ENCODE measurements around the gene SMURF1. TPM values are rescaled to one million over a fixed set of nuclear protein-coding genes. Genes with fewer than 3 reads are reported as not detected.

Gene SMURF1
- polyA plus RNA-seq, 4 donors = 6.3 to 14.8 (median 8.5) TPM

- H3K9me3 ChIP-seq (ENCODE audit: control insufficient read depth in 2 of 2, insufficient read depth in 1 of 2, low read depth in 1 of 2, low read length in 1 of 2) = no peaks in the 10 kb centered on the region
- WGBS, 3 donors = 89 to 95% (median 89%) methylated on average over 15 of the region's 15 CpGs
- no peaks in the 10 kb centered on the region for H3K27me3 ChIP-seq (ENCODE audit: control insufficient read depth in 3 of 3, insufficient read depth in 3 of 3, low read length in 3 of 3)
- no peaks in the 10 kb centered on the region for H3K4me1 ChIP-seq (ENCODE audit: control insufficient read depth in 3 of 3, insufficient read depth in 2 of 3, low read depth in 1 of 3, low read length in 2 of 3)
- H3K36me3 ChIP-seq (ENCODE audit: control insufficient read depth in 3 of 3, insufficient read depth in 2 of 3, low read depth in 1 of 3, low read length in 3 of 3) = peaks cover 25 to 74% (median 33%) of the 10 kb centered on the region in 3 donors
- DNase-seq = no peak
- FAIRE-seq = no peak
- no peak overlapping the region for H3K4me3 ChIP-seq (ENCODE audit: low read depth in 1 of 3, low read length in 3 of 3)
- H3K27ac ChIP-seq (ENCODE audit: low read depth in 1 of 3, low read length in 2 of 3) = no peak overlapping the region
These were observed 147.8 kb downstream of the SMURF1 start for GRCh38 chr7:98996150-98996552.

- WGBS, 3 donors = 97 to 98% (median 97%) methylated on average over 16 of the region's 16 CpGs
- peaks cover 29 to 74% (median 35%) of the 10 kb centered on the region in 3 donors for H3K36me3 ChIP-seq (ENCODE audit: control insufficient read depth in 3 of 3, insufficient read depth in 2 of 3, low read depth in 1 of 3, low read length in 3 of 3)
- FAIRE-seq = no peak
These were observed 148.3 kb downstream of the SMURF1 start for GRCh38 chr7:98995523-98996149.

DNA sequence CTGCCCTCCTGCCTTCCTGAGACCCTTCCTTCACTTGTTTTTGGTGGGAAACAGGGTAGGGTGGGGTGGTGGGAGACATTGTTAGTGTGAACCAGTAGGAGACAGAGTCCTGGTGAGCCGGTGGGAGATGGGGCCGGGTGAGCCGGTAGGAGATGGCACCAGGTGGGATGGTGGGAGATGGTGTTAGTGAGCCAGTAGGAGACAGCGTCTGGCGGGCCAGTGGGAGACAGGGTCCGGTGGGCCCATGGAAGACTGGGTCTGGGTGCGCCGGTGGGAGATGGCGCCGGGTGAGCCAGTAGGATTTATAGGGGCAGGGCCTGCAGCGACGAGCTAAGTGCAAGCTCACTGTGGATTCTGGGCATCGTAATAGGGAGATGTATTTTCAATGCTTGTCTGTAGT is 148.8 kb downstream of the SMURF1 start:
- DNase-seq = no peak
- no peak overlapping the region for H3K4me3 ChIP-seq (ENCODE audit: low read depth in 1 of 3, low read length in 3 of 3)
- no peaks in the 10 kb centered on the region for H3K4me1 ChIP-seq (ENCODE audit: control insufficient read depth in 3 of 3, insufficient read depth in 2 of 3, low read depth in 1 of 3, low read length in 2 of 3)
- H3K27ac ChIP-seq (ENCODE audit: low read depth in 1 of 3, low read length in 2 of 3) = no peak overlapping the region
- no peaks in the 10 kb centered on the region for H3K27me3 ChIP-seq (ENCODE audit: control insufficient read depth in 3 of 3, insufficient read depth in 3 of 3, low read length in 3 of 3)
- peaks cover 28 to 71% (median 32%) of the 10 kb centered on the region in 3 donors for H3K36me3 ChIP-seq (ENCODE audit: control insufficient read depth in 3 of 3, insufficient read depth in 2 of 3, low read depth in 1 of 3, low read length in 3 of 3)
- FAIRE-seq = no peak
- H3K9me3 ChIP-seq (ENCODE audit: control insufficient read depth in 2 of 2, insufficient read depth in 1 of 2, low read depth in 1 of 2, low read length in 1 of 2) = no peaks in the 10 kb centered on the region
- WGBS, 3 donors = 93 to 96% (median 94%) methylated on average over 13 of the region's 13 CpGs

More at GRCh38 chr7:98995523-98996149, 148.3 kb downstream of the SMURF1 start:
- DNase-seq = no peak
- no peak overlapping the region for H3K4me3 ChIP-seq (ENCODE audit: low read depth in 1 of 3, low read length in 3 of 3)
- H3K4me1 ChIP-seq (ENCODE audit: control insufficient read depth in 3 of 3, insufficient read depth in 2 of 3, low read depth in 1 of 3, low read length in 2 of 3) = no peaks in the 10 kb centered on the region
- no peak overlapping the region for H3K27ac ChIP-seq (ENCODE audit: low read depth in 1 of 3, low read length in 2 of 3)
- H3K27me3 ChIP-seq (ENCODE audit: control insufficient read depth in 3 of 3, insufficient read depth in 3 of 3, low read length in 3 of 3) = no peaks in the 10 kb centered on the region
- H3K9me3 ChIP-seq (ENCODE audit: control insufficient read depth in 2 of 2, insufficient read depth in 1 of 2, low read depth in 1 of 2, low read length in 1 of 2) = no peaks in the 10 kb centered on the region

DNA sequence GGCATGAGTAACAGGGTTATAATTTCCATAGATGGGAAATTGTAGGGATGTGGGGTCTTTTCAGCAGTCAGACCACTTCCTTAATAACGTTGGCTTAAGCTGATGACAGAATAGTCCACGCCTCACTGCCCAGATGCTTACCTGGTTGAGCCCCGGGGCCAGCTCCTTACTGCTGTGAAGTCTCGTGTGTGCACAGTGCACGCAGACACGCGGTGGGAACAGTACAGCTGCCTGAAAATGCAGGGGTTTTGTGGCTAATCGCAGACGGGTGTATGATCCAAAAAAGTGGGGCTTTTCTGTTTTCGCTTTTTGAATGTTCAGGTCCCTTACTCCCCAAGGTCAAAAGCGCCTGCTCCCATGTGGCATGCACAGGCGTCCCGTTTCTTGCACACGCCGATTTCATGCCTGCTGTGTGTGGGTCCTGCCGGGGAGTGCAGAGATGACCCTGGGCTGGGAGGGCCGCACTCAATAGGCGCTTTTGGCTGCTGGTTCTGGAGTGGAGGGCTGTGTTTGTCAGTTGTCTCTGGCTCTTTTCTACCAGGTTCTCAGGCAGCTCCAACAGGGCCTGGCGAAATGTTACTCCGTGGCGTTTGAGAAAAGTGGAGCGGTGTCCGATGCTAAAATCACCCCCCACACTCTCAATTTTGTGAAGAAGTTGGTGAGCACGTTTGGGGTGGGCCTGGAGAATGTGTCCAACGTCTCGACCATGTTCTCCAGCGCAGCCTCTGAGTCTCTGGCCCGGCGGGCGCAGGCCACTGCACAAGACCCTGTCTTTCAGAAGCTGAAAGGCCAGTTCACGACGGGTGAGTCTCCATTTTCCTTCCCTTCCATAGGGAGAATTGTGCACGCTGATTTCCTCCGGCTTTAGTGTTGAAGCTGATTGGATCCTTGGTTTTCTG is 149.6 kb downstream of the SMURF1 start:
- FAIRE-seq = no peak

GRCh38 chr7:98993024-98993897 is 150.6 kb downstream of the SMURF1 start:
- no peak overlapping the region for H3K27ac ChIP-seq (ENCODE audit: low read depth in 1 of 3, low read length in 2 of 3)
- H3K27me3 ChIP-seq (ENCODE audit: control insufficient read depth in 3 of 3, insufficient read depth in 3 of 3, low read length in 3 of 3) = no peaks in the 10 kb centered on the region
- WGBS, 3 donors = 92 to 95% (median 93%) methylated on average over 32 of the region's 32 CpGs
- no peak overlapping the region for H3K4me3 ChIP-seq (ENCODE audit: low read depth in 1 of 3, low read length in 3 of 3)
- no peak for DNase-seq
- FAIRE-seq = no peak
- H3K9me3 ChIP-seq (ENCODE audit: control insufficient read depth in 2 of 2, insufficient read depth in 1 of 2, low read depth in 1 of 2, low read length in 1 of 2) = no peaks in the 10 kb centered on the region
- no peaks in the 10 kb centered on the region for H3K4me1 ChIP-seq (ENCODE audit: control insufficient read depth in 3 of 3, insufficient read depth in 2 of 3, low read depth in 1 of 3, low read length in 2 of 3)
- H3K36me3 ChIP-seq (ENCODE audit: control insufficient read depth in 3 of 3, insufficient read depth in 2 of 3, low read depth in 1 of 3, low read length in 3 of 3) = peaks cover 32 to 76% (median 37%) of the 10 kb centered on the region in 3 donors

More for the DNA sequence above, 149.6 kb downstream of the SMURF1 start:
- DNase-seq = no peak
- H3K4me3 ChIP-seq (ENCODE audit: low read depth in 1 of 3, low read length in 3 of 3) = no peak overlapping the region
- no peaks in the 10 kb centered on the region for H3K4me1 ChIP-seq (ENCODE audit: control insufficient read depth in 3 of 3, insufficient read depth in 2 of 3, low read depth in 1 of 3, low read length in 2 of 3)
- H3K27me3 ChIP-seq (ENCODE audit: control insufficient read depth in 3 of 3, insufficient read depth in 3 of 3, low read length in 3 of 3) = no peaks in the 10 kb centered on the region
- peaks cover 30 to 71% (median 31%) of the 10 kb centered on the region in 3 donors for H3K36me3 ChIP-seq (ENCODE audit: control insufficient read depth in 3 of 3, insufficient read depth in 2 of 3, low read depth in 1 of 3, low read length in 3 of 3)
- no peaks in the 10 kb centered on the region for H3K9me3 ChIP-seq (ENCODE audit: control insufficient read depth in 2 of 2, insufficient read depth in 1 of 2, low read depth in 1 of 2, low read length in 1 of 2)
- H3K27ac ChIP-seq (ENCODE audit: low read depth in 1 of 3, low read length in 2 of 3) = no peak overlapping the region
- WGBS, 3 donors = 92 to 93% (median 93%) methylated on average over 34 of the region's 34 CpGs

GRCh38 chr7:98992076-98992475 is 151.8 kb downstream of the SMURF1 start:
- H3K36me3 ChIP-seq (ENCODE audit: control insufficient read depth in 3 of 3, insufficient read depth in 2 of 3, low read depth in 1 of 3, low read length in 3 of 3) = peaks cover 35 to 74% (median 37%) of the 10 kb centered on the region in 3 donors
- WGBS, 3 donors = 94 to 95% (median 95%) methylated on average over 16 of the region's 16 CpGs
- H3K4me3 ChIP-seq (ENCODE audit: low read depth in 1 of 3, low read length in 3 of 3) = no peak overlapping the region
- H3K9me3 ChIP-seq (ENCODE audit: control insufficient read depth in 2 of 2, insufficient read depth in 1 of 2, low read depth in 1 of 2, low read length in 1 of 2) = no peaks in the 10 kb centered on the region
- H3K27me3 ChIP-seq (ENCODE audit: control insufficient read depth in 3 of 3, insufficient read depth in 3 of 3, low read length in 3 of 3) = no peaks in the 10 kb centered on the region
- no peaks in the 10 kb centered on the region for H3K4me1 ChIP-seq (ENCODE audit: control insufficient read depth in 3 of 3, insufficient read depth in 2 of 3, low read depth in 1 of 3, low read length in 2 of 3)
- DNase-seq (no peak), FAIRE-seq (no peak)
- no peak overlapping the region for H3K27ac ChIP-seq (ENCODE audit: low read depth in 1 of 3, low read length in 2 of 3)

- Histone ChIP-seq H3K4me3 (ENCODE audit: low read depth in 1 of 3, low read length in 3 of 3) (no peak overlapping the region), H3K36me3 (ENCODE audit: control insufficient read depth in 3 of 3, insufficient read depth in 2 of 3, low read depth in 1 of 3, low read length in 3 of 3) (peaks cover 35 to 71% (median 36%) of the 10 kb centered on the region in 3 donors), H3K27ac (ENCODE audit: low read depth in 1 of 3, low read length in 2 of 3) (no peak overlapping the region), H3K4me1 (ENCODE audit: control insufficient read depth in 3 of 3, insufficient read depth in 2 of 3, low read depth in 1 of 3, low read length in 2 of 3) (no peaks in the 10 kb centered on the region), H3K9me3 (ENCODE audit: control insufficient read depth in 2 of 2, insufficient read depth in 1 of 2, low read depth in 1 of 2, low read length in 1 of 2) (no peaks in the 10 kb centered on the region), H3K27me3 (ENCODE audit: control insufficient read depth in 3 of 3, insufficient read depth in 3 of 3, low read length in 3 of 3) (no peaks in the 10 kb centered on the region)
- FAIRE-seq (no peak), DNase-seq (no peak)
- 95 to 96% (median 95%) methylated on average over 14 of the region's 14 CpGs for WGBS, 3 donors
These were observed 152.8 kb downstream of the SMURF1 start for GRCh38 chr7:98991141-98991540.

DNA sequence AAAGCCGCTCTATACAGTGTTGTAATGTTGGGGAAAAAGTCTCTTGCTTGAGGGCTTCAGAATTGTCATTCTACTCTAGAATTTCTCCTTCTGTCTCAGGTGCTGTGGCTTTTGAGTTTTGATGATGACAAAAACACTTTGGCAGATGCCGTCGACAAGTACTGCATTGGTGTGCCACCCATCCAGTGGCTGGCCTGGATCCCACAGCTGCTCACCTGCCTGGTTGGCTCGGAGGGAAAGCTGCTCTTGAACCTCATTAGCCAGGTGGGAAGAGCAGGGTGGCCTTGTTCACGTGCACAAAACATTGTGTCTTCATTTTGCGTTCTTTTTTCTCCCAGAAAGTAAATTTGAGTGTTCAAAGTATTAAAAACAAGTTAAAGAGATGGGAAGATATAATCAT is 153.6 kb downstream of the SMURF1 start:
- Histone ChIP-seq H3K9me3 (ENCODE audit: control insufficient read depth in 2 of 2, insufficient read depth in 1 of 2, low read depth in 1 of 2, low read length in 1 of 2) (no peaks in the 10 kb centered on the region), H3K4me1 (ENCODE audit: control insufficient read depth in 3 of 3, insufficient read depth in 2 of 3, low read depth in 1 of 3, low read length in 2 of 3) (no peaks in the 10 kb centered on the region), H3K4me3 (ENCODE audit: low read depth in 1 of 3, low read length in 3 of 3) (no peak overlapping the region), H3K27ac (ENCODE audit: low read depth in 1 of 3, low read length in 2 of 3) (no peak overlapping the region), H3K36me3 (ENCODE audit: control insufficient read depth in 3 of 3, insufficient read depth in 2 of 3, low read depth in 1 of 3, low read length in 3 of 3) (peaks cover 35 to 65% (median 36%) of the 10 kb centered on the region in 3 donors), H3K27me3 (ENCODE audit: control insufficient read depth in 3 of 3, insufficient read depth in 3 of 3, low read length in 3 of 3) (no peaks in the 10 kb centered on the region)
- DNase-seq (no peak), FAIRE-seq (no peak)
- WGBS, 3 donors = 90 to 95% (median 95%) methylated on average over 6 of the region's 6 CpGs
